GM23338 (cell line): ENCODE data around the gene PCBP3. TPM values are rescaled to one million over a fixed set of nuclear protein-coding genes. Genes with fewer than 3 reads are reported as not detected.
"Not testable (repeated sequence)": the region's sequence is repeated elsewhere in the genome, so short reads cannot be mapped to it uniquely, and the experiment has no call there.

ENCODE experiments used
- ATAC-seq: fragments of 200-7000 bp; cut with Tn5 transposase; 3 replicates; pipeline ENCODE4 v1.9.1; 2020
- DNase-seq: peaks from one replicate; pipeline ENCODE4 v3.0.0-alpha.2; 2015; ENCODE audit warnings: low spot score
- H2AFZ ChIP-seq: fragments of 200-600 bp; sonication (generic); 2 replicates; pipeline ENCODE4 v1.8.0; 2016; ENCODE audit warnings: antibody characterized with exemption, mild to moderate bottlenecking, moderate library complexity
- H3F3A ChIP-seq: fragments of 200-600 bp; sonication (generic); replicated peaks from 2 replicates; pipeline ENCODE4 v1.8.0; 2017; ENCODE audit warnings: antibody characterized with exemption, mixed run types, low read depth
- H3K27ac ChIP-seq: fragments of 200-600 bp; sonication (generic); 2 replicates; pipeline ENCODE4 v1.6.1; 2016; ENCODE audit warnings: low read depth
- H3K27me3 ChIP-seq: fragments of 200-600 bp; sonication (generic); 2 replicates; pipeline ENCODE4 v1.8.0; 2016; ENCODE audit warnings: mild to moderate bottlenecking, mixed run types, moderate library complexity; ENCODE audit not compliant: insufficient read depth
- H3K36me3 ChIP-seq: fragments of 200-600 bp; sonication (generic); 2 replicates; pipeline ENCODE4 v1.8.0; 2016; ENCODE audit warnings: mild to moderate bottlenecking; ENCODE audit not compliant: insufficient read depth
- H3K4me1 ChIP-seq: fragments of 200-600 bp; sonication (generic); 2 replicates; pipeline ENCODE4 v1.8.0; 2016; ENCODE audit warnings: mild to moderate bottlenecking, moderate library complexity; ENCODE audit not compliant: insufficient read depth
- H3K4me2 ChIP-seq: fragments of 200-600 bp; sonication (generic); 2 replicates; pipeline ENCODE4 v1.7.1; 2017; ENCODE audit warnings: mixed run types
- H3K4me3 ChIP-seq: fragments of 200-600 bp; sonication (generic); 2 replicates; pipeline ENCODE4 v1.6.1; 2016; ENCODE audit warnings: mixed run types
- H3K79me2 ChIP-seq: fragments of 200-600 bp; sonication (generic); replicated peaks from 2 replicates; pipeline ENCODE4 v1.8.0; 2017; ENCODE audit warnings: mild to moderate bottlenecking; ENCODE audit not compliant: insufficient read depth
- H3K9me2 ChIP-seq: fragments of 200-600 bp; sonication (generic); 2 replicates; pipeline ENCODE4 v1.8.0; 2017; ENCODE audit not compliant: insufficient read depth
- H4K20me1 ChIP-seq: fragments of 200-600 bp; sonication (generic); replicated peaks from 2 replicates; pipeline ENCODE4 v1.8.0; 2017; ENCODE audit warnings: mild to moderate bottlenecking; ENCODE audit not compliant: insufficient read depth
- H3K27ac Mint-ChIP-seq: 2 replicates; pipeline ENCODE4 v1.8.0; 2020; ENCODE audit warnings: inconsistent platforms, mild to moderate bottlenecking, moderate library complexity, mixed read lengths
- H3K27me3 Mint-ChIP-seq: 3 replicates; pipeline ENCODE4 v1.8.0; 2022; ENCODE audit warnings: low read depth, mild to moderate bottlenecking, moderate library complexity, mixed read lengths, inconsistent platforms; ENCODE audit not compliant: insufficient read depth, poor library complexity
- H3K36me3 Mint-ChIP-seq: 3 replicates; pipeline ENCODE4 v1.8.0; 2021; ENCODE audit warnings: low read depth, mild to moderate bottlenecking, inconsistent platforms, moderate library complexity, mixed read lengths
- H3K4me1 Mint-ChIP-seq: 3 replicates; pipeline ENCODE4 v1.8.0; 2020; ENCODE audit warnings: mild to moderate bottlenecking, inconsistent platforms, mixed read lengths
- H3K4me3 Mint-ChIP-seq: 3 replicates; pipeline ENCODE4 v1.8.0; 2021; ENCODE audit warnings: moderate library complexity, mild to moderate bottlenecking, inconsistent platforms, mixed read lengths
- H3K9me3 Mint-ChIP-seq: 3 replicates; pipeline ENCODE4 v1.8.0; 2020; ENCODE audit warnings: moderate library complexity, mild to moderate bottlenecking, inconsistent platforms, mixed read lengths
- EZH2phosphoT487 ChIP-seq: fragments of 200-600 bp; sonication (generic); IDR thresholded peaks from one replicate; pipeline ENCODE4 v1.8.1; 2018; ENCODE audit warnings: antibody characterized with exemption; ENCODE audit not compliant: unreplicated experiment
- JUNB ChIP-seq: IDR thresholded peaks from one replicate; pipeline ENCODE4 v1.6.1; 2016; ENCODE audit warnings: antibody characterized with exemption; ENCODE audit not compliant: unreplicated experiment
- NANOG ChIP-seq: IDR thresholded peaks from 2 replicates; pipeline ENCODE4 v1.6.1; 2016; ENCODE audit warnings: antibody characterized with exemption, borderline replicate concordance
- POLR2AphosphoS5 ChIP-seq: IDR thresholded peaks from 2 replicates; pipeline ENCODE4 v1.6.1; 2016; ENCODE audit warnings: antibody characterized with exemption, low read depth
- STAT1 ChIP-seq: IDR thresholded peaks from one replicate; pipeline ENCODE4 v1.6.1; 2016; ENCODE audit warnings: antibody characterized with exemption; ENCODE audit not compliant: unreplicated experiment
- ZNF114 ChIP-seq: fragments of 250-450 bp; sonication (Bioruptor Pico); IDR thresholded peaks from 2 replicates; pipeline ENCODE4 v1.5.0; 2020; ENCODE audit warnings: mild to moderate bottlenecking, moderate library complexity
- ZNF331 ChIP-seq: fragments of 250-450 bp; sonication (Bioruptor Pico); IDR thresholded peaks from 2 replicates; pipeline ENCODE4 v1.5.0; 2020; ENCODE audit warnings: low read depth, mild to moderate bottlenecking, moderate library complexity
- polyA plus RNA-seq: library from polyadenylated mRNA; unstranded; fragments of >200 nt; fragmentation: Nextera tagmentation; extraction: Ambion mirVana; gene quantifications from 2 replicates; pipeline ENCODE4 v1.2.1, GENCODE V29; 2016
- total RNA-seq: library from RNA; depleted of rRNA; stranded (reverse); fragments of >200 nt; shearing (Covaris generic); gene quantifications from 2 replicates; pipeline ENCODE4 v1.2.3, GENCODE V29; 2014
- TF ChIP-seq, protein P1 (sequence below): fragments of 250-450 bp; sonication (Bioruptor Pico); IDR thresholded peaks from 2 replicates; pipeline ENCODE4 v1.5.0; 2020; ENCODE audit warnings: mild to moderate bottlenecking, moderate library complexity
- TF ChIP-seq, protein P2 (sequence below), 2 experiments: fragments of 200-600 bp in 1 of 2; sonication (generic) in 1 of 2; conservative IDR thresholded peaks; 2 replicates each; pipeline versions ENCODE4 v1.5.1 to v1.6.1; 2016 to 2017; ENCODE audit warnings: antibody characterized with exemption in 2 of 2, low read depth in 2 of 2, mild to moderate bottlenecking in 2 of 2, moderate library complexity in 1 of 2

The PCBP3 gene
- total and polyA plus RNA-seq, 2 experiments from 2014 or later: 7.1 to 9.1 TPM

DNA sequence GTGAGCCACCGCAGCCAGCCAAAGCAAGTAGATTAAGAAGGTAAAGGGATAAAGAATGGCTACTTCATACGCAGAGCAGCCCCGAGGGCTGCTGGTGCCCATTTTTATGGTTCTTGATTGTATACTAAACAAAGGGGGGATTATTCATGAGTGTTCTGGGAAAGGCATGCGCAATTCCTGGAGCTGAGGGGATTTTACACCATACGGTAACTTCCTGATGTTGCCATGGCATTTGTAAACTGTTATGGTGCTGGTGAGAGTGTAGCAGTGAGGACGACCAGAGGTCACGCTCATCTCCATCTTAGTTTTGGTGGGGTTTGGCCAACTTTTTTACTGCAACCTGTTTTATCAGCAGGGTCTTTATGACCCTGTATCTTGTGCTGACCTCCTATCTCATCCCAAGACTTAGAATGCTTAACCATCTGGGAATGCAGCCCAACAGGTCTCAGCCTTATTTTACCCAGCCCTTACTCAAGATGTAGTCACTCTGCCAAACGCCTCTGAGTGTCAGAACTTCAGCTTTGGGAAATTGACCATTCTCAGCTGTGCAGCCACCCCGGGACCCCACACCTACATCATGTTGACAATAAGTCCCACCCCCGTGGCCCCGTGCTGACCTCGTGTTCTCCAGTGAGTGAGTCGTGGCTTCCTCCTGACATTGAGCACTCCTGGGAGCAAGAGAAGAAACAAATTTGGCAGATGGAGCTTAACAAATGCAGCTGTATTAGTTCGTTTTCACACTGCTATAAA is 188.6 kb downstream of the PCBP3 start (continued):
- TF ChIP-seq, protein P1, sequence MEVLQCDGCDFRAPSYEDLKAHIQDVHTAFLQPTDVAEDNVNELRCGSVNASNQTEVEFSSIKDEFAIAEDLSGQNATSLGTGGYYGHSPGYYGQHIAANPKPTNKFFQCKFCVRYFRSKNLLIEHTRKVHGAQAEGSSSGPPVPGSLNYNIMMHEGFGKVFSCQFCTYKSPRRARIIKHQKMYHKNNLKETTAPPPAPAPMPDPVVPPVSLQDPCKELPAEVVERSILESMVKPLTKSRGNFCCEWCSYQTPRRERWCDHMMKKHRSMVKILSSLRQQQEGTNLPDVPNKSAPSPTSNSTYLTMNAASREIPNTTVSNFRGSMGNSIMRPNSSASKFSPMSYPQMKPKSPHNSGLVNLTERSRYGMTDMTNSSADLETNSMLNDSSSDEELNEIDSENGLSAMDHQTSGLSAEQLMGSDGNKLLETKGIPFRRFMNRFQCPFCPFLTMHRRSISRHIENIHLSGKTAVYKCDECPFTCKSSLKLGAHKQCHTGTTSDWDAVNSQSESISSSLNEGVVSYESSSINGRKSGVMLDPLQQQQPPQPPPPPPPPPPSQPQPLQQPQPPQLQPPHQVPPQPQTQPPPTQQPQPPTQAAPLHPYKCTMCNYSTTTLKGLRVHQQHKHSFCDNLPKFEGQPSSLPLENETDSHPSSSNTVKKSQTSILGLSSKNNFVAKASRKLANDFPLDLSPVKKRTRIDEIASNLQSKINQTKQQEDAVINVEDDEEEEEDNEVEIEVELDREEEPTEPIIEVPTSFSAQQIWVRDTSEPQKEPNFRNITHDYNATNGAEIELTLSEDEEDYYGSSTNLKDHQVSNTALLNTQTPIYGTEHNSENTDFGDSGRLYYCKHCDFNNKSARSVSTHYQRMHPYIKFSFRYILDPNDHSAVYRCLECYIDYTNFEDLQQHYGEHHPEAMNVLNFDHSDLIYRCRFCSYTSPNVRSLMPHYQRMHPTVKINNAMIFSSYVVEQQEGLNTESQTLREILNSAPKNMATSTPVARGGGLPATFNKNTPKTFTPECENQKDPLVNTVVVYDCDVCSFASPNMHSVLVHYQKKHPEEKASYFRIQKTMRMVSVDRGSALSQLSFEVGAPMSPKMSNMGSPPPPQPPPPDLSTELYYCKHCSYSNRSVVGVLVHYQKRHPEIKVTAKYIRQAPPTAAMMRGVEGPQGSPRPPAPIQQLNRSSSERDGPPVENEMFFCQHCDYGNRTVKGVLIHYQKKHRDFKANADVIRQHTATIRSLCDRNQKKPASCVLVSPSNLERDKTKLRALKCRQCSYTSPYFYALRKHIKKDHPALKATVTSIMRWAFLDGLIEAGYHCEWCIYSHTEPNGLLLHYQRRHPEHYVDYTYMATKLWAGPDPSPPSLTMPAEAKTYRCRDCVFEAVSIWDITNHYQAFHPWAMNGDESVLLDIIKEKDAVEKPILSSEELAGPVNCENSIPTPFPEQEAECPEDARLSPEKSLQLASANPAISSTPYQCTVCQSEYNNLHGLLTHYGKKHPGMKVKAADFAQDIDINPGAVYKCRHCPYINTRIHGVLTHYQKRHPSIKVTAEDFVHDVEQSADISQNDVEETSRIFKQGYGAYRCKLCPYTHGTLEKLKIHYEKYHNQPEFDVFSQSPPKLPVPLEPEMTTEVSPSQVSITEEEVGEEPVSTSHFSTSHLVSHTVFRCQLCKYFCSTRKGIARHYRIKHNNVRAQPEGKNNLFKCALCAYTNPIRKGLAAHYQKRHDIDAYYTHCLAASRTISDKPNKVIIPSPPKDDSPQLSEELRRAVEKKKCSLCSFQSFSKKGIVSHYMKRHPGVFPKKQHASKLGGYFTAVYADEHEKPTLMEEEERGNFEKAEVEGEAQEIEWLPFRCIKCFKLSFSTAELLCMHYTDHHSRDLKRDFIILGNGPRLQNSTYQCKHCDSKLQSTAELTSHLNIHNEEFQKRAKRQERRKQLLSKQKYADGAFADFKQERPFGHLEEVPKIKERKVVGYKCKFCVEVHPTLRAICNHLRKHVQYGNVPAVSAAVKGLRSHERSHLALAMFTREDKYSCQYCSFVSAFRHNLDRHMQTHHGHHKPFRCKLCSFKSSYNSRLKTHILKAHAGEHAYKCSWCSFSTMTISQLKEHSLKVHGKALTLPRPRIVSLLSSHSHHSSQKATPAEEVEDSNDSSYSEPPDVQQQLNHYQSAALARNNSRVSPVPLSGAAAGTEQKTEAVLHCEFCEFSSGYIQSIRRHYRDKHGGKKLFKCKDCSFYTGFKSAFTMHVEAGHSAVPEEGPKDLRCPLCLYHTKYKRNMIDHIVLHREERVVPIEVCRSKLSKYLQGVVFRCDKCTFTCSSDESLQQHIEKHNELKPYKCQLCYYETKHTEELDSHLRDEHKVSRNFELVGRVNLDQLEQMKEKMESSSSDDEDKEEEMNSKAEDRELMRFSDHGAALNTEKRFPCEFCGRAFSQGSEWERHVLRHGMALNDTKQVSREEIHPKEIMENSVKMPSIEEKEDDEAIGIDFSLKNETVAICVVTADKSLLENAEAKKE: no peak
- TF ChIP-seq ZNF331 (CRISPR knock-in tag) (no peak), NANOG (no peak)

DNA sequence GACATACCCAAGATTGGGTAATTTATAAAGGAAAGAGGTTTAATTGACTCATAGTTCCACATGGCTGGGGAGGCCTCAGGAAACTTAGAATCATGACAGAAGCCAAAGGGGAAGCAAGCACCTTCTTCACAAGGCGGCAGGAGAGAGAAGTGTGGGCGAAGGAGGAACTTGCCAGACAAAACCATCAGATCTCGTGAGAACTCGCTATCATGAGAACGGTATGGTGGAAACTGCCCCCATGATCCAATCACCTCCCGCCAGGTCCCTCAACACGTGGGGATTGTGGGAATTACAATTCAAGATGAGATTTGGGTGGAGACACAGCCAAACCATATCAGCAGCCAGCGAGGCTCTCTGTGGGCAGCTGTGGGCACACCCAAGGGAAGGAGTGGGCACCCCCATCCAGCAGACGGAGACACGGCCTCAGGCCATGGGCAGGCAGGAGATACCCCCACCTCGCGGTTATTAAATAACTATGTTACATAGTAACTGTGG is 189.3 kb downstream of the PCBP3 start:
- H3K27ac ChIP-seq, H3K4me2 ChIP-seq, H3K4me1 ChIP-seq, H3K79me2 ChIP-seq, H4K20me1 ChIP-seq, H3K4me3 Mint-ChIP-seq, H3K27ac Mint-ChIP-seq, DNase-seq, H3K36me3 ChIP-seq, H3K9me2 ChIP-seq, H3K27me3 ChIP-seq, ATAC-seq, H3K9me3 Mint-ChIP-seq, H2AFZ ChIP-seq, H3F3A ChIP-seq, H3K36me3 Mint-ChIP-seq, H3K4me3 ChIP-seq: not testable (repeated sequence)
- Mint-ChIP-seq H3K4me1 (peaks cover 11% of the 10 kb centered on the region), H3K27me3 (peaks cover 13% of the 10 kb centered on the region)

DNA sequence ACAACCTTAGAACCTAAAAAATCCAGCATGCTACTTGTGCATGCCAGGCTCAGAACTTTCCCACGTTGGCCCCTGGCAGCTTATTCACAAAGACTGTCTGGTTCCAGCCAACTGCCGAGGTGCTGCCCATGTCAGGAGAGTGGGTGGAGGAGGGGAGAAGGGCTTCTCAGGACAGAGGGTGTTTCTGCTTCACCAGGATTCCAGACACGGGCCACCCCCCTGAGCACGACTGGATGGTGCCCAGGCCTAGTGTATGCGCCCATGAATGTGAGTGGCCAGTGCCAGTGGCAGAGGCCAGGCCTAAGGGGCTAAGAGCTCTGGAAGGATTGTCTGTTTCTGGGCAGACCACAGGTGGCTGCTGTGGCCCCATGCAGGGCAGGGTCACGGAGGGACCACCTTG is 189.9 kb downstream of the PCBP3 start:
- Histone ChIP-seq H3K4me1 (no peaks in the 10 kb centered on the region), H2AFZ (no peak overlapping the region), H3K4me3 (no peak overlapping the region), H3K36me3 (no peaks in the 10 kb centered on the region), H3K4me2 (no peak overlapping the region), H4K20me1 (no peaks in the 10 kb centered on the region), H3K27ac (no peak overlapping the region), H3K9me2 (no peaks in the 10 kb centered on the region), H3F3A (no peaks in the 10 kb centered on the region), H3K27me3 (no peaks in the 10 kb centered on the region), H3K79me2 (no peaks in the 10 kb centered on the region)
- no peak for ATAC-seq
- Mint-ChIP-seq H3K4me1 (peaks cover 15% of the 10 kb centered on the region), H3K9me3 (no peaks in the 10 kb centered on the region), H3K27ac (no peak overlapping the region; the same call in 1 of the 2 replicates), H3K27me3 (peaks cover 11% of the 10 kb centered on the region), H3K4me3 (no peak overlapping the region), H3K36me3 (no peaks in the 10 kb centered on the region; the same call in 2 of the 3 replicates)
- DNase-seq: no peak
- TF ChIP-seq NANOG: no peak
- TF ChIP-seq EZH2phosphoT487: no peak
- no peak for TF ChIP-seq ZNF114 (CRISPR knock-in tag)
- no peak for TF ChIP-seq POLR2AphosphoS5
- TF ChIP-seq, protein P2, sequence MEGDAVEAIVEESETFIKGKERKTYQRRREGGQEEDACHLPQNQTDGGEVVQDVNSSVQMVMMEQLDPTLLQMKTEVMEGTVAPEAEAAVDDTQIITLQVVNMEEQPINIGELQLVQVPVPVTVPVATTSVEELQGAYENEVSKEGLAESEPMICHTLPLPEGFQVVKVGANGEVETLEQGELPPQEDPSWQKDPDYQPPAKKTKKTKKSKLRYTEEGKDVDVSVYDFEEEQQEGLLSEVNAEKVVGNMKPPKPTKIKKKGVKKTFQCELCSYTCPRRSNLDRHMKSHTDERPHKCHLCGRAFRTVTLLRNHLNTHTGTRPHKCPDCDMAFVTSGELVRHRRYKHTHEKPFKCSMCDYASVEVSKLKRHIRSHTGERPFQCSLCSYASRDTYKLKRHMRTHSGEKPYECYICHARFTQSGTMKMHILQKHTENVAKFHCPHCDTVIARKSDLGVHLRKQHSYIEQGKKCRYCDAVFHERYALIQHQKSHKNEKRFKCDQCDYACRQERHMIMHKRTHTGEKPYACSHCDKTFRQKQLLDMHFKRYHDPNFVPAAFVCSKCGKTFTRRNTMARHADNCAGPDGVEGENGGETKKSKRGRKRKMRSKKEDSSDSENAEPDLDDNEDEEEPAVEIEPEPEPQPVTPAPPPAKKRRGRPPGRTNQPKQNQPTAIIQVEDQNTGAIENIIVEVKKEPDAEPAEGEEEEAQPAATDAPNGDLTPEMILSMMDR (conservative IDR thresholded peaks at IDR 0.05; ENCODE audit: low read depth in 2 of 2): no peak
- TF ChIP-seq JUNB: no peak
- TF ChIP-seq STAT1: no peak
